ENCODE measurements around the gene SANBR.
"Not testable (repeated sequence)": the region's sequence is repeated elsewhere in the genome, so short reads cannot be mapped to it uniquely, and the experiment has no call there.

- TF ChIP-seq POLR2A, CTCF (IDR thresholded peaks at IDR 0.05): not testable (repeated sequence)
These were observed 31.1 kb upstream of the SANBR start for GRCh38 chr2:61034592-61034991.
